HEK293 (cell line): ENCODE data around the gene RNU1-2.

Experiments
- ELK4 ChIP-seq: IDR thresholded peaks from 2 replicates; pipeline ENCODE4 v1.6.1; 2011; ENCODE audit warnings: mild to moderate bottlenecking, low read depth, low read length, borderline replicate concordance
- PRDM10 ChIP-seq: fragments of 450-650 bp; formaldehyde crosslinking; IDR thresholded peaks from 2 replicates; pipeline ENCODE4 v1.5.1; 2016; ENCODE audit warnings: missing biosample characterization, missing genetic modification characterization
- SALL2 ChIP-seq: fragments of 450-650 bp; formaldehyde crosslinking; IDR thresholded peaks from 2 replicates; pipeline ENCODE4 v1.5.0; 2017; ENCODE audit warnings: missing biosample characterization, mild to moderate bottlenecking, missing genetic modification characterization, borderline replicate concordance
- ZEB2 ChIP-seq: fragments of 450-650 bp; formaldehyde crosslinking; IDR thresholded peaks from 2 replicates; pipeline ENCODE4 v1.5.1; 2016; ENCODE audit warnings: missing biosample characterization, missing genetic modification characterization
- ZNF501 ChIP-seq: fragments of 450-650 bp; formaldehyde crosslinking; IDR thresholded peaks from 2 replicates; pipeline ENCODE4 v1.5.1; 2016; ENCODE audit warnings: missing biosample characterization, missing genetic modification characterization
- ZNF580 ChIP-seq: fragments of 450-650 bp; formaldehyde crosslinking; IDR thresholded peaks from 2 replicates; pipeline ENCODE4 v1.5.1; 2016; ENCODE audit warnings: missing biosample characterization, missing genetic modification characterization
- ZSCAN5A ChIP-seq: fragments of 450-650 bp; formaldehyde crosslinking; IDR thresholded peaks from 2 replicates; pipeline ENCODE4 v1.5.1; 2016; ENCODE audit warnings: missing biosample characterization, missing genetic modification characterization
- TF ChIP-seq, protein P1 (sequence below): fragments of 450-650 bp; formaldehyde crosslinking; IDR thresholded peaks from 2 replicates; pipeline ENCODE4 v1.5.1; 2016; ENCODE audit warnings: missing biosample characterization, missing genetic modification characterization

GRCh38 chr1:16925635-16926490 is 30.1 kb downstream of the RNU1-2 start:
- TF ChIP-seq ZNF580 (no peak), ZNF501 (tag by site-specific recombination) (no peak), PRDM10 (tag by site-specific recombination) (no peak), ZEB2 (tag by site-specific recombination) (no peak), SALL2 (tag by site-specific recombination) (no peak), ELK4 (no peak), ZSCAN5A (no peak)
- TF ChIP-seq, protein P1, sequence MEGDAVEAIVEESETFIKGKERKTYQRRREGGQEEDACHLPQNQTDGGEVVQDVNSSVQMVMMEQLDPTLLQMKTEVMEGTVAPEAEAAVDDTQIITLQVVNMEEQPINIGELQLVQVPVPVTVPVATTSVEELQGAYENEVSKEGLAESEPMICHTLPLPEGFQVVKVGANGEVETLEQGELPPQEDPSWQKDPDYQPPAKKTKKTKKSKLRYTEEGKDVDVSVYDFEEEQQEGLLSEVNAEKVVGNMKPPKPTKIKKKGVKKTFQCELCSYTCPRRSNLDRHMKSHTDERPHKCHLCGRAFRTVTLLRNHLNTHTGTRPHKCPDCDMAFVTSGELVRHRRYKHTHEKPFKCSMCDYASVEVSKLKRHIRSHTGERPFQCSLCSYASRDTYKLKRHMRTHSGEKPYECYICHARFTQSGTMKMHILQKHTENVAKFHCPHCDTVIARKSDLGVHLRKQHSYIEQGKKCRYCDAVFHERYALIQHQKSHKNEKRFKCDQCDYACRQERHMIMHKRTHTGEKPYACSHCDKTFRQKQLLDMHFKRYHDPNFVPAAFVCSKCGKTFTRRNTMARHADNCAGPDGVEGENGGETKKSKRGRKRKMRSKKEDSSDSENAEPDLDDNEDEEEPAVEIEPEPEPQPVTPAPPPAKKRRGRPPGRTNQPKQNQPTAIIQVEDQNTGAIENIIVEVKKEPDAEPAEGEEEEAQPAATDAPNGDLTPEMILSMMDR: no peak
